GM12878 (cell line): ENCODE results near the gene IFNA2. TPM values are rescaled to one million over a fixed set of nuclear protein-coding genes. Genes with fewer than 3 reads are reported as not detected.
"Not testable (repeated sequence)": the region's sequence is repeated elsewhere in the genome, so short reads cannot be mapped to it uniquely, and the experiment has no call there.

Source experiments
- ATAC-seq: fragments of 200-7000 bp; cut with Tn5 transposase; 3 replicates; pipeline ENCODE4 v1.9.1; 2020; ENCODE audit warnings: mild to moderate bottlenecking, moderate library complexity
- BruUV-seq: library from RNA; stranded (reverse); fragments of 400-500 nt; replicated peaks from 2 replicates; lab custom pipeline; 2021; lab: Mats Ljungman, UMichigan
- CTCF ChIA-PET: fragments of 300-600 bp; sonication (Branson Sonifier 250); formaldehyde crosslinking; extraction: SDS; loops from one replicate; lab custom pipeline; 2021; ENCODE audit warnings: inconsistent platforms; lab: Yijun Ruan, JAX
- POLR2A ChIA-PET: fragments of 350-600 bp; formaldehyde crosslinking; extraction: SDS; loops from one replicate; lab custom pipeline; 2021; ENCODE audit warnings: inconsistent platforms; lab: Charles Lee
- RAD21 ChIA-PET: fragments of 300-600 bp; sonication (Branson Sonifier 250); formaldehyde crosslinking; loops from one replicate; lab custom pipeline; 2023; ENCODE audit warnings: antibody characterized with exemption; ENCODE audit not compliant: unreplicated experiment; lab: Charles Lee
- SMC1A ChIA-PET: fragments of 300-600 bp; sonication (Branson Sonifier 250); formaldehyde crosslinking; loops from one replicate; lab custom pipeline; 2023; ENCODE audit not compliant: unreplicated experiment, uncharacterized antibody; lab: Charles Lee
- DNase-seq: peaks from one replicate; pipeline ENCODE4 v3.0.0-alpha.2; 2011; ENCODE audit warnings: low read depth, low spot score
- FAIRE-seq: peaks from 3 replicates; lab custom pipeline; 2011; peaks lifted over from hg19 to GRCh38; lab: Jason Lieb, UNC
- H2AFZ ChIP-seq: 2 replicates; pipeline ENCODE4 v1.6.0; 2011; ENCODE audit warnings: low read depth, low read length, control low read depth; ENCODE audit not compliant: control insufficient read depth
- H3K27ac ChIP-seq: 2 replicates; pipeline ENCODE4 v1.5.1; 2011; ENCODE audit warnings: control low read depth; ENCODE audit not compliant: control insufficient read depth, insufficient read depth
- H3K27me3 ChIP-seq, 2 experiments: replicated peaks in 1 of 2; 2 replicates each; pipeline versions ENCODE4 v1.6.0 to v1.6.1; 2011; ENCODE audit warnings: low read length in 1 of 2; ENCODE audit not compliant: control insufficient read depth in 2 of 2, insufficient read depth in 2 of 2
- H3K36me3 ChIP-seq, 2 experiments: 2 replicates each; pipeline ENCODE4 v1.5.1; 2011; ENCODE audit warnings: low read length in 1 of 2; ENCODE audit not compliant: control insufficient read depth in 2 of 2, insufficient read depth in 2 of 2
- H3K4me1 ChIP-seq: 2 replicates; pipeline ENCODE4 v1.6.1; 2011; ENCODE audit warnings: mild to moderate bottlenecking, low read length, moderate library complexity, mixed read lengths; ENCODE audit not compliant: control insufficient read depth, insufficient read depth
- H3K4me2 ChIP-seq: 2 replicates; pipeline ENCODE4 v1.6.0; 2011; ENCODE audit warnings: control low read depth; ENCODE audit not compliant: control insufficient read depth, insufficient read depth
- H3K4me3 ChIP-seq: fragments of 200-600 bp; sonication (generic); 2 replicates; pipeline ENCODE4 v1.5.1; 2016
- H3K79me2 ChIP-seq: 2 replicates; pipeline ENCODE4 v1.6.0; 2011; ENCODE audit warnings: low read length; ENCODE audit not compliant: control insufficient read depth, insufficient read depth
- H3K9ac ChIP-seq: 2 replicates; pipeline ENCODE4 v1.8.0; 2011; ENCODE audit warnings: low read length, control low read depth, mixed read lengths; ENCODE audit not compliant: control insufficient read depth, insufficient read depth
- H3K9me3 ChIP-seq: replicated peaks from 3 replicates; pipeline ENCODE4 v1.5.1; 2011; ENCODE audit warnings: mild to moderate bottlenecking, low read length; ENCODE audit not compliant: control insufficient read depth, insufficient read depth
- H4K20me1 ChIP-seq: 2 replicates; pipeline ENCODE4 v1.6.0; 2011; ENCODE audit not compliant: control insufficient read depth, insufficient read depth
- CREB1 ChIP-seq: IDR thresholded peaks from 2 replicates; pipeline ENCODE4 v1.6.1; 2012; ENCODE audit warnings: low read depth, mild to moderate bottlenecking, inconsistent platforms
- FOS ChIP-seq: IDR thresholded peaks from 3 replicates; pipeline ENCODE4 v1.6.1; 2011; ENCODE audit warnings: borderline replicate concordance; ENCODE audit not compliant: insufficient read length; ENCODE audit errors: extremely low read depth
- IKZF2 ChIP-seq, 2 experiments: fragments of 450-650 bp; IDR thresholded peaks; 2 replicates each; pipeline ENCODE4 v1.6.1; 2017; ENCODE audit warnings: mild to moderate bottlenecking in 2 of 2, moderate library complexity in 2 of 2
- JUNB ChIP-seq: IDR thresholded peaks from 2 replicates; pipeline ENCODE4 v1.6.1; 2016; ENCODE audit warnings: antibody characterized with exemption, mild to moderate bottlenecking
- KAT2A ChIP-seq: conservative IDR thresholded peaks from 2 replicates; pipeline ENCODE4 v1.6.1; 2011; ENCODE audit warnings: low read depth, low read length; ENCODE audit not compliant: control insufficient read depth
- NFIC ChIP-seq: IDR thresholded peaks from 2 replicates; pipeline ENCODE4 v1.6.1; 2012; ENCODE audit warnings: low read depth, mild to moderate bottlenecking, inconsistent platforms, low read length, moderate library complexity
- PAX5 ChIP-seq: IDR thresholded peaks from 2 replicates; pipeline ENCODE4 v1.6.1; 2011; ENCODE audit warnings: low read depth, low read length, borderline replicate concordance
- SIN3A ChIP-seq: IDR thresholded peaks from 2 replicates; pipeline ENCODE4 v1.6.1; 2012; ENCODE audit warnings: low read depth, low read length, improper control_type of control experiment
- SMAD1 ChIP-seq: fragments of 450-650 bp; IDR thresholded peaks from 2 replicates; pipeline ENCODE4 v1.6.1; 2018; ENCODE audit warnings: mild to moderate bottlenecking, low read depth; ENCODE audit not compliant: partially characterized antibody
- SPI1 ChIP-seq: IDR thresholded peaks from 2 replicates; pipeline ENCODE4 v1.6.1; 2011; ENCODE audit warnings: low read depth, mild to moderate bottlenecking, low read length, moderate library complexity, borderline replicate concordance; ENCODE audit not compliant: insufficient read depth
- SUPT20H ChIP-seq: IDR thresholded peaks from 2 replicates; pipeline ENCODE4 v1.6.1; 2011; ENCODE audit warnings: low read depth, mild to moderate bottlenecking, low read length, moderate library complexity, borderline replicate concordance; ENCODE audit not compliant: control insufficient read depth
- WGBS: methylation state at CpG from one replicate; pipeline ENCODE4 v1.1.6; 2016; ENCODE audit warnings: low lambda C conversion rate; ENCODE audit not compliant: insufficient replicate concordance, insufficient coverage; ENCODE audit errors: missing lambda C conversion rate; 5-methylcytosine and 5-hydroxymethylcytosine counted together
- in situ Hi-C: fragments of 300-500 bp; cut with MboI; formaldehyde crosslinking; loops from 9 replicates; pipeline ENCODE4 v1.14.3; 2018; ENCODE audit warnings: mixed read lengths
- intact Hi-C: fragments of 100-400 bp; cut with micrococcal nuclease; formaldehyde crosslinking; loops from one replicate; pipeline ENCODE4 v1.14.2; 2022; ENCODE audit not compliant: unreplicated experiment
- polyA plus RNA-seq, 11 experiments: library from polyadenylated mRNA; depleted of rRNA in 4 of 11; unstranded in 6 of 11; stranded (reverse) in 5 of 11; fragments of >200 nt; fragmentation: Nextera tagmentation in 4 of 11; fragmentation: Illumina TruSeq in 1 of 11; extraction: Ambion mirVana in 4 of 11; extraction: Trizol in 1 of 11; gene quantifications; 1 replicate in 1 of 11; 2 replicates in 10 of 11; pipeline versions ENCODE4 v1.2.1 to v1.2.3, GENCODE V29; 2011 to 2016; ENCODE audit warnings: inconsistent platforms in 2 of 11, missing spikeins in 2 of 11, low read depth in 1 of 11
- total RNA-seq, 4 experiments: library from RNA; depleted of rRNA in 3 of 4; stranded (reverse); fragments of >200 nt in 3 of 4; fragmentation: Illumina TruSeq in 1 of 4; extraction: Trizol in 1 of 4; gene quantifications; 2 replicates each; pipeline versions ENCODE4 v1.2.1 to v1.2.3, GENCODE V29; 2013 to 2021
- TF ChIP-seq, protein P1 (sequence below): fragments of 450-650 bp; IDR thresholded peaks from 2 replicates; pipeline ENCODE4 v1.6.1; 2017; ENCODE audit warnings: low read depth, mild to moderate bottlenecking, moderate library complexity

IFNA2 gene
- total and polyA plus RNA-seq, 10 of the 15 experiments (the other 5 are each of a cell fraction or from before 2014, with no cell fraction given) = 0.26 to 2.8 (median 0.66) TPM; not detected in 2

GRCh38 chr9:21367957-21368356 lies 17.2 kb downstream of the IFNA2 start, which contains the start of gene IFNA13:
Gene IFNA13 (minus strand): TSS chr9:21368057. CDS start chr9:21368010, 47 bp downstream.
- TF ChIP-seq FOS (no peak), CREB1 (no peak), SMAD1 (no peak), SUPT20H (no peak), SIN3A (no peak), KAT2A (no peak)
- H3K4me1 ChIP-seq = no peaks in the 10 kb centered on the region
- no peaks in the 10 kb centered on the region for H3K36me3 ChIP-seq
- no peak within 1 kb of the TSS for H3K4me2 ChIP-seq
- ATAC-seq = no peak
- in situ Hi-C loops = no loop called here
- ChIA-PET CTCF (interaction anchor here (1.0 to 1.6 kb wide), 3 partner anchors 11 to 30 kb away, joined by 3 to 7 read pairs (median 6); no protein-coding TSS in a partner anchor), POLR2A (no interaction called here), SMC1A (interaction anchor here (1.2 to 3.0 kb wide), 2 partner anchors 11 to 28 kb away, joined by 3 to 20 read pairs; no protein-coding TSS in a partner anchor), RAD21 (no interaction called here)
- H4K20me1 ChIP-seq = no peaks in the 10 kb centered on the region
- no peak for DNase-seq
- no peaks in the 10 kb centered on the region for H3K27me3 ChIP-seq
- no TSS peak for BruUV-seq
- H3K4me3 ChIP-seq = no peak within 1 kb of the TSS
- no peak within 1 kb of the TSS for H3K27ac ChIP-seq
- H3K9ac ChIP-seq = no peak within 1 kb of the TSS
- H3K79me2 ChIP-seq = no peaks in the 10 kb centered on the region
- FAIRE-seq = no peak
- no peak within 1 kb of the TSS for H2AFZ ChIP-seq
- intact Hi-C loops = no loop called here
- no peaks in the 10 kb centered on the region for H3K9me3 ChIP-seq
- WGBS = 40% methylated on average over 3 of the region's 3 CpGs

- H3K79me2 ChIP-seq, H3K9me3 ChIP-seq, CTCF ChIA-PET, H3K27ac ChIP-seq, intact Hi-C loops, BruUV-seq, POLR2A ChIA-PET, RAD21 ChIA-PET, SMC1A ChIA-PET, H2AFZ ChIP-seq, H3K36me3 ChIP-seq, H3K9ac ChIP-seq, H3K4me2 ChIP-seq, H3K4me3 ChIP-seq, in situ Hi-C loops, H3K4me1 ChIP-seq, H3K27me3 ChIP-seq, H4K20me1 ChIP-seq, DNase-seq: not testable (repeated sequence)
- 0% methylated on average over 1 of the region's 2 CpGs for WGBS
- TF ChIP-seq JUNB (peak; percentile 52), PAX5 (peak; percentile 77), NFIC (0 out of 2 replicates have a peak, but pooled peaks have one; percentile 27), SPI1 (peak; percentile 61; the same call in 1 of the 2 replicates), IKZF2 (IDR thresholded peaks at IDR 0.05) (0 out of 4 replicates have a peak, but pooled peaks have one; percentile 20 to 24)
- TF ChIP-seq, protein P1, sequence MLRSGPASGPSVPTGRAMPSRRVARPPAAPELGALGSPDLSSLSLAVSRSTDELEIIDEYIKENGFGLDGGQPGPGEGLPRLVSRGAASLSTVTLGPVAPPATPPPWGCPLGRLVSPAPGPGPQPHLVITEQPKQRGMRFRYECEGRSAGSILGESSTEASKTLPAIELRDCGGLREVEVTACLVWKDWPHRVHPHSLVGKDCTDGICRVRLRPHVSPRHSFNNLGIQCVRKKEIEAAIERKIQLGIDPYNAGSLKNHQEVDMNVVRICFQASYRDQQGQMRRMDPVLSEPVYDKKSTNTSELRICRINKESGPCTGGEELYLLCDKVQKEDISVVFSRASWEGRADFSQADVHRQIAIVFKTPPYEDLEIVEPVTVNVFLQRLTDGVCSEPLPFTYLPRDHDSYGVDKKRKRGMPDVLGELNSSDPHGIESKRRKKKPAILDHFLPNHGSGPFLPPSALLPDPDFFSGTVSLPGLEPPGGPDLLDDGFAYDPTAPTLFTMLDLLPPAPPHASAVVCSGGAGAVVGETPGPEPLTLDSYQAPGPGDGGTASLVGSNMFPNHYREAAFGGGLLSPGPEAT = 0 out of 2 replicates have a peak, but pooled peaks have one; percentile 13
- FAIRE-seq = peak; percentile 87
- peak; percentile 96 for ATAC-seq
These were observed 18.0 kb downstream of the IFNA2 start for GRCh38 chr9:21367169-21367568.
